Breast epithelium (tissue), 3 donors: ENCODE results near the gene CFAP45.

Experiments used
- POLR2A ChIP-seq: fragments of 450-650 bp; IDR thresholded peaks from one replicate; pipeline ENCODE4 v1.6.1; 2016; ENCODE audit warnings: antibody characterized with exemption, mild to moderate bottlenecking, moderate library complexity
- POLR2AphosphoS5 ChIP-seq, 3 donors: sonication (generic); formaldehyde crosslinking; IDR thresholded peaks; one replicate each; pipeline ENCODE4 v1.6.1; 2017; ENCODE audit warnings: antibody characterized with exemption in 3 of 3
- TF ChIP-seq, protein P1 (sequence below), 3 donors: fragments of 450-650 bp; IDR thresholded peaks; one replicate each; pipeline ENCODE4 v1.5.1; 2016 to 2017; ENCODE audit warnings: antibody characterized with exemption in 3 of 3, mild to moderate bottlenecking in 3 of 3, moderate library complexity in 3 of 3

DNA sequence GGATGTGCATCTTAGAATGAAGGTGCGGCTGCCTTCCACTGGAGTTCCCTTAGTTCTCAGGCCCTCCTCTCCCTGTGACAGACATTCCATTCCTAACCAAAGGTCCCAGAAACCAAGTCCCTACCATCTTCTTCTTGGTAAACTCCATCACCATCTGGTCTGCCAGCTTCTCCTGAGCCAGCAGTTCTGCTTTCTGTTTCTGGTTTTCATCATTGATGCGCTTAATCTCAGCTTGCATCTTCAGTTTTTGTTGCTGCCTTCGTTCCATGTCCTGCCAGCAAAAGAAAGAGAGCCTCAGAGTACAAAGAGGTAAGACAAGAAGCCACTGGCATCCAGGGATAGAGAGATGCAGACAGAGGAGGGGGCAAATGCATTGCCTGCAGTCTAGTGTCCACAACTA is 19.5 kb downstream of the CFAP45 start:
- TF ChIP-seq, protein P1, sequence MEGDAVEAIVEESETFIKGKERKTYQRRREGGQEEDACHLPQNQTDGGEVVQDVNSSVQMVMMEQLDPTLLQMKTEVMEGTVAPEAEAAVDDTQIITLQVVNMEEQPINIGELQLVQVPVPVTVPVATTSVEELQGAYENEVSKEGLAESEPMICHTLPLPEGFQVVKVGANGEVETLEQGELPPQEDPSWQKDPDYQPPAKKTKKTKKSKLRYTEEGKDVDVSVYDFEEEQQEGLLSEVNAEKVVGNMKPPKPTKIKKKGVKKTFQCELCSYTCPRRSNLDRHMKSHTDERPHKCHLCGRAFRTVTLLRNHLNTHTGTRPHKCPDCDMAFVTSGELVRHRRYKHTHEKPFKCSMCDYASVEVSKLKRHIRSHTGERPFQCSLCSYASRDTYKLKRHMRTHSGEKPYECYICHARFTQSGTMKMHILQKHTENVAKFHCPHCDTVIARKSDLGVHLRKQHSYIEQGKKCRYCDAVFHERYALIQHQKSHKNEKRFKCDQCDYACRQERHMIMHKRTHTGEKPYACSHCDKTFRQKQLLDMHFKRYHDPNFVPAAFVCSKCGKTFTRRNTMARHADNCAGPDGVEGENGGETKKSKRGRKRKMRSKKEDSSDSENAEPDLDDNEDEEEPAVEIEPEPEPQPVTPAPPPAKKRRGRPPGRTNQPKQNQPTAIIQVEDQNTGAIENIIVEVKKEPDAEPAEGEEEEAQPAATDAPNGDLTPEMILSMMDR (IDR thresholded peaks at IDR 0.05) = no peak
- TF ChIP-seq POLR2A (no peak), POLR2AphosphoS5 (IDR thresholded peaks at IDR 0.05) (no peak)
